ENCODE results near the gene NCF4.

DNA sequence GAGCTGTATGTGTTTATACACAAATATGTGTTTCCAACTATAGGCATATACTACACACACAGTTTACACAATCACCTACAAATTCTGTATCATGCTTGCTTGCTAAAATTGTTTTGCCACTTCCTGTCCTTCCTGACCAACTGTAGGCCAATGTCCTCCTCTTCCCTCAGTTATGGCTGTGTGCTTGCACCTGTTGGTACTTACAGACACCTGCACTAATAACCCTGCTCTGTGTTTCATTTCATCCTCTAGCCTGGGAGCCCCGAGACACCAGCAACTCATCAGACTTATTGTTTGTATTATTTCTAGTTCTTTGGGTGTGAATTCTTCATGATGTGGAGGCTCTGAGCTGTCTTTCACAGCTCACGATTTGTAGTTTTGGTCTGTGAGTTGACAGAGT, 1.8 kb upstream of the NCF4 start:
- TF ChIP-seq, protein P1, sequence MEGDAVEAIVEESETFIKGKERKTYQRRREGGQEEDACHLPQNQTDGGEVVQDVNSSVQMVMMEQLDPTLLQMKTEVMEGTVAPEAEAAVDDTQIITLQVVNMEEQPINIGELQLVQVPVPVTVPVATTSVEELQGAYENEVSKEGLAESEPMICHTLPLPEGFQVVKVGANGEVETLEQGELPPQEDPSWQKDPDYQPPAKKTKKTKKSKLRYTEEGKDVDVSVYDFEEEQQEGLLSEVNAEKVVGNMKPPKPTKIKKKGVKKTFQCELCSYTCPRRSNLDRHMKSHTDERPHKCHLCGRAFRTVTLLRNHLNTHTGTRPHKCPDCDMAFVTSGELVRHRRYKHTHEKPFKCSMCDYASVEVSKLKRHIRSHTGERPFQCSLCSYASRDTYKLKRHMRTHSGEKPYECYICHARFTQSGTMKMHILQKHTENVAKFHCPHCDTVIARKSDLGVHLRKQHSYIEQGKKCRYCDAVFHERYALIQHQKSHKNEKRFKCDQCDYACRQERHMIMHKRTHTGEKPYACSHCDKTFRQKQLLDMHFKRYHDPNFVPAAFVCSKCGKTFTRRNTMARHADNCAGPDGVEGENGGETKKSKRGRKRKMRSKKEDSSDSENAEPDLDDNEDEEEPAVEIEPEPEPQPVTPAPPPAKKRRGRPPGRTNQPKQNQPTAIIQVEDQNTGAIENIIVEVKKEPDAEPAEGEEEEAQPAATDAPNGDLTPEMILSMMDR (IDR thresholded peaks at IDR 0.05), result no peak
- TF ChIP-seq POLR2A (IDR thresholded peaks at IDR 0.05), result no peak

All from esophagus squamous epithelium (tissue), 4 donors.